HG03280 (cell line): ENCODE measurements around the gene AZU1.
A peak's percentile ranks its signal among the peaks of the same experiment; 100 is the strongest.

ENCODE experiments used
- ATAC-seq: cut with Tn5 transposase; IDR thresholded peaks from one replicate; pipeline ENCODE4 v1.9.1; 2021; ENCODE audit warnings: mild to moderate bottlenecking, moderate library complexity; ENCODE audit not compliant: unreplicated experiment

Gene AZU1

DNA sequence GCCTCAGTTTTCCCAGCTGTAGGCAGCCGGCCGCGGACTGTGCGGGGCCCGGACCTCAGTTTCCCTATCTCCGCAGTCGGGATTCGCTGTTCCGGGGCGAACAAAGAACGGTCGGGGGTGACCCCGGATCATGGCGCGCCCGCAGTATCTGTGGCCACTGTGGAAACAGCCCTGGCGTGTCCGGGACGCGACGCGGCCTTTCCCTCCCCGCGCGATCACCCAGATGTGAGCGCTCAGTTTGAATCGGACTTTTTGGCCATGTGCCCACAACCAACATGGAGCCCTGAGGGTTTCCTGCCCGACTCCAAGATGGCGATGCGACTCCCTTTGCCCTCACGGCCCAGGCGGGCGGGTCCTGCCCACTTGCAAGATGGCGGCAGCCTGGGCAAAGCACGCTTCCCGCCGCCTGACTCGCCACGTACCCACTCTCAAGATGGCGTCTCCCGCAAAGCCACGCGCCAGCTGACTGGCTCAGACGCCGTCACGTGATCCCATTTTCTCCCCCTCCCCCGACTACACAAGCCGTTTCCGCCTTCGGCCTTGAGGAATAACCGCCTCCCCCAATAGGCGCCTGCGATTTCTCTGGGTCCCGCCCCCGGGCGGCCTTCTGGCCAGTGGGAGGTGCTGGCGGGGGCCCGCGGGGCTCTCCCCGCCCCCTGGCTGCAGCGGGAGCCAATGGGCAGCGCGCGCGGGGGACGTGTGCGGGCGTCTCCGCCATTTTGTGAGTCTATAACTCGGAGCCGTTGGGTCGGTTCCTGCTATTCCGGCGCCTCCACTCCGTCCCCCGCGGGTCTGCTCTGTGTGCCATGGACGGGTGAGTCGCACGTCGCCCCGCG is 30.7 kb upstream of the AZU1 start, which contains the start of gene PTBP1:
PTBP1 (plus strand) TSS at position 761 of the 836 bp plus-strand sequence; CDS start at position 807, 46 bp downstream.
- peak; percentile 81 for ATAC-seq

DNA sequence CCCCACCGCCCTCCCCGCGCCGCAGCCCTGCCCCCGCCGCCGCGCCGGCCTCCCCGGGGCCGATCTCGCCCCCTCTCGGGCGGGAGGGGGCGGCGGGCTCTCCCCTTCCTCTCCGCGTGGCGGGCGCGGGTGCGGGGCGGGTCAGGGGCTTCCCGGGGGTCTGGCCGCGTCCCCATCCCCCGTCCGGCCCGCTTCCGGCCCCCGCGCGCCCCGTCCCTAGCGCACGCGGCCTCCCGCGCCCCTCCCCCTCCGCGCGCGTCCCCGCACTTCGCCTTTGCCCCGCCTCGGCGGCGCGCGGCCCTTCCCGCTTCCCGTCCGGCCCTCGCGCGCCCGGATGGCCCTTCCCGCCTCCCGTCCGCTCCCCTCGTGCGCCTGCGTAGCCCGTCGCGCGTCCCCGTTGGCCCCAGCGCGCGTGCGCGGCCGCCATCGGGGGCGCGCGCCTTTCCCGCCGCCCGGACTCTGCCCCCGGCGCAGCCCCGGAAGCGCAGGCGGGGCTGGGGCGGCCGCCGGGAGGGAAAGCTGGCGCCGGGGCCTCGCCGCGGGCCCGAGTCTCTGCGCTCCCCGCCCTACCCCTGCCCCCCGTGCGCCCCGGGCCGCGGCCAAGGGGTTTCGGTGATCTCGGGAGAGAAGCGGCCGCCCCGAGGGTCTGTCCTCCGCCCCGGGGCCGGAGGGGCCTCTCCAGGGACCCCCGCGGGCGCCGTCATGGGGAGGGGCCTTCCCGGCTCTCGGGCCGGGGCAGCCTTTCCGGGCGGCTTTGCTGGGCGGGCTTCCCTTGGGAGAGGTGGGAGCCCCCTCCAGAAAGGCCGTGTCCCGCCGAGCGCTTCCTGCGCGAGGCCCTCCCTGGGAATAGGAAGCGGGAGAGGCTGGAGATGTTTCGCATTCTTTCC is 29.9 kb upstream of the AZU1 start:
- peak; percentile 50 for ATAC-seq

DNA sequence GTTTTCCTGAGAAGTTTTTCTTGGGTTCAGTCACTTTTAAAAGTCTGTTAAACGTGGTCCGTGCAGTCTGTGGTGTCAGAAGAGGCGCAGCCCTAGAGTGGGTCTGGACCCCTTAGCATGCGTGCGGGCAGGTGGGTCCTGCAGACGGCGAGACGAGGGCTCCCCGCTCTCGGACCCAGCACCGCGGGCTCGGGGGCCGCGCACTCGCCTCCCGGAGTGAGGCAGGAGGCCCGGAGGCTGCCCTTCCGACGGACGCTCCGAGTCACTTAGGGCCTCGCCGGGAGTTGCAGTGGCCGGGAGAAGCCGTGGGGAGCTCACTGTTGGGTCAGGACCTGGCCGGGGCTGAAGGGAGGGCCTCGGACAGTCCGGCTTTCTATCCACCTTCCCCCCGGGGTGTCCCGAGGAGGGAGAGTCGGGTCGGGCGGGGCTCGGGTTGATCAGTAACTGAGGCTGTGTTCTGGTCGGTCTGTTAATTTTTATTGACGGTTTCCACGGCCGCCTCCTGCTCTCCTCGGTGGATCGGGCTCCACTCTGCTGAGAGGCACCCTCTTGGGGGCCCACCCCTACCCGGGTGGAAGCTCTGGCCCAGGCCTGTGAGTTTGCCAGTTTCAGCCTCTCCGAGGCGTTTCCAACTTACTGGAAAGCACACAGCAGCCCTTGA is 29.1 kb upstream of the AZU1 start:
- no peak for ATAC-seq

DNA sequence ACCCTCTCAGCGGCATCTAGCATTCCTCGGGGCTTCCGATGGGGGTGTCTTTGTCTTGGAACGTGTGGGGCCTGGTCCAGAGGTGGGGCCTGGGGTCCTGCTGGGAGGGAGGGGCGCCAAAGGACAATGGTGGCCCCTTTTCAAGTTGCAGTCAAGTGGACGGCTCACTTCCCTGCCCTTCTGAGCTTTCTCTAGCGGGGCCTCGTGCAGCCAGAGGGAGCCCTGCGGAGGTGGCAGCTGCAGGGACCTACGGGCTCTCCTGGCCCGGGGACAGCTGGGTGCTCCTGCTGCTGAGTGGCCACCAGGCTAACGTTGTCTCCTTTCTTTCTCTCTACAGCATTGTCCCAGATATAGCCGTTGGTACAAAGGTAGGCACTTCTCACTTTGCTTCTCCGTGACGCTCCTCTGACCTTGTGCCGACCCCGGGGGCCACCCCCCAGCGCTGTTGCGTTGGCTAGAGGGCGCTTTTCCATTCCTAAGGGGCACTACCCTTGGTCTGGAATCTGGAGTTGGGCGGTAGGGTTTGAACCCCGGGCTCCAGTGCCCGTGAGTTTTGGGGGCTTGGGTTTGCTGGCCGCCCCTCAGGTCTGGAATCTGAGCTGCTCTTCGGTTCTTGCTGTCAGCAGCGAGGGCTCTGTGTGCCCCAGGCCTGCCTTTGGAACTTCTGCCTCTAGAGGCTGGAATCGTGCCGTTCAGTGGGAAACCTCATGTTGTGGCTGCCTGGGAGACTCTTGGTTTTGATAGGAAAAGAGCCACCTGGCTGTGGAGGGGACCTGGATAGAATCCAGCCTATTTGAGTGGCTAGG is 28.4 kb upstream of the AZU1 start:
- no peak for ATAC-seq

DNA sequence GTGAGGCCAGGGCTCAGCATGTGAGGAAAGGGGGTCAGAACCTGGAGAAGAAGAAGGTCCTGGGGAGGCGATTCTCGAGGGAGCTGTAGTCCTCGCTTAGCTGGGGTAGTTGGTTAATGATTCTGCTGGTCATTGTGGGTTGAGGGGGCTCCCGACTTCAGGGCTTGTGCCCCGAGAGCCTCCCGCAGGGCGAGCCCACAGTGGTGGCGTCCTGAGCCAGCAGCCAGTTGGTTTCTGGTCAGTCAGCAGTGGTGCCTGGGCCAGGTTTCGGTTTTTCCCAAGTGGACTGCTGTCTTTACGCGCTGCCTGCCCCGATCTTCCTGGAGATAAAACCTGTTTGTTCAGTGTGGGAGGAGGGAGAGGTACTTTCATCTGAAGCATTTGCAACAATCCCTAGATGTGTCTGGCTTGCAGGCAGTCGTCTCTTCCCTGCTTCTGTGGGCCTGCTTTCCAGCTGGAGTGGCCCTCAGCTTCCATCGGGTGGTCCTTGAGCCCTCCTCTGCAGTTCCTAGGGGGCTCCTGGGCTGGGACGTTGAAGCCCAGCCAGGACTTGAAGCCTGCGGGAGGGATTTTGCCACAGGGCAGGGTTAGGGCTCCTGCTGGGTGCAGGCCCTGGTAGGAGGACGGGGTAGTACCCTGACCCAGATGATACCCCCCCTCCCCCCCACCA is 27.1 kb upstream of the AZU1 start:
- no peak for ATAC-seq

DNA sequence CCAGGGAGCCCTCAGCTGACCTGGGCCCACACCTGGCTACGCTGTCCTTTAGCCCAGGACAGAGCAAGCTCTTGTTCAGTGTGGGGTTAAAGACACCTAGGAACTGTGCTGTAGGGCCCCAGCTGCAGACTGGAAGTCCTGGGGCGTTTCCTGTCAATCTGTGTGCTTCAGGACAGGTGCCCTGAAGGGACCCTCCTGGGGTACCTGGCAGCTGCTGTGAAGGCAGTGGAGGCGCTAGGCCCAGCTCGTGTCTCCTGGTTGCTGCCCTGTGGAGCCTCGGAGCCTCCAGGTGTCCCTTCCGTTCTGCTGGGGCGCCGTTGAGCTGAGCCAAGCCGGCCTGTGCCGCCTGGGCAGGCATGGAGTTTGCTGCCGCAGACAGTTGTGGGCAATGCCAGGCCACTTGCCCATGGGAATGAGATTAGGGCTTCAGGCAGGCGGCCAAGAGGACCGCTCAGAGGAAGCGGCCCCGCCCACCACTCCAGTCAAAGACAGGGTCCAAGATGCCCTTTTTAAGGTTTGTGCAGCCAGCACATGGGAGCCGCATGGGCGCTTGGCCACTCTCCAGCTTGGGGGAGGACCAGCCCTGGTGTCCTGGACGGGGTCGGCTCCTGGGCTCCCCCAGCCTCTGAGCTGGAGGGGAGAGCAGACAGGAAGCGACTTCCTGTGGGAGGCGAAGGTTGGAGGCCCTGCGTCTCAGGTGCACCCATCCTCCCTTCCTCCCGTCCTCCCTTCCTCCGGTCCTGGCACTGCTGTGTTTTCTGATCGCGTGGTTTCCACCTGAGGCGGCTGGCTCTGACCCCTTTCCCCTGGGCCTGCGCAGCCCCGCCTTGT is 26.4 kb upstream of the AZU1 start:
- ATAC-seq, result no peak

DNA sequence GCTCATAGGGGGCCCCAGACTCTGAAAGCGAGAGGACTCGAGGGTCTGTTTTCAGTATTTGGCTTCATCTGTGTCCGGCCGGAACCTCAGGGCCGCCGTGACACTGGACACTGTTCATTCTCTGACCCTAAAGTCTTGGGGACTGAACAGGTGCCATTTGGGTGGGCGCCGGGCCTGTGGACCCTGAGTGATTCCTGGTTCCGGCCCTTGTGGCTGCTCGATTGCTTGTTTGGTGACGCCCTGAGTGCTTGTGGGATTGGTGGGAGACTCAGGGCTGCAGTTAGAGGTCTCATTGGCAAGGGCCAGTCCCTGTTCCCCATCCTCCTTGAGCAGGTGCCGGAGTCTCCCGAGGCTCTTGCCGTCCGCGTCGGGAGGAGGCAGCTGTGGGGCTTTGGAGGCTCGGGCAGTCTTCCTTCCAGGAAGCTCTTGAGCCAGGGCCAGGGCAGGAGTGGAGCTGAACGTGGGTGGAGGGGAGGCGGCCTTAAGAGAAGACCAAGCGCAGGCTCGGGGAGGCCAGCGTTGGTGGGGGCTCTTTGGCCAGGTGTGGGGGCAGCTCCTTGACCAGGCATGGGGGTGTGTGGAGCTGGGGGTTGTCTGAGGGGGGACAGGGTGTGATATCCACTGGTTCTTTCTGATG is 25.7 kb upstream of the AZU1 start:
- no peak for ATAC-seq

DNA sequence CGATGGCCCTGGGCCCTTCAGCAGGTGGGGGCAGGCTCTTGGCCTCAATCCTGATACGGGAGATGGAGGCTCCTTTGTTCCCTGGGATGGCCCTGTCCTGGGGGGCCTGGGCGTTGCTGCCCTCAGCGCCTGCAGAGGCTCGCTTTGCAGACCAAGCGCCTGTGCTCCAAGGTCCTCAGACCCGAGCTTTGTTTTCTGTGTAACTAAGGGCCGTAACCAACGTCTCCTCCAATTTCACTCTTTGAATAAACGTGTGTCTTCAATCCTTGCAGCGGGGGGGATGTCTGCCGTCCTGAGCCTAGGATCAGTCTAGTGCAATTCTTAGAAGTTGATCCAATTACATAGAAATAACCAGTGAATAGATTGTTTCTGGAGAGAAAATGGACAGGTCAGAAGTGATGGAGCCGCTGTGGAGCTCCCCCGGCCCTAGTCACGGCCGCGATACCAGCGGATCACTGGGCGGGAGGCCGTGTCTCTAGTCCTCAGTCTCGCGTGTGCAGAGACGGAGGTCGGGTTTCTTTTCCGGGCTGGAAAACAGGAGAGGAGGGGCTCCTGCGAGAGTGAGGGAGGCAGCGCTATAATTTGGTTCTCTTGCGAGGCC is 25.0 kb upstream of the AZU1 start:
- no peak for ATAC-seq

DNA sequence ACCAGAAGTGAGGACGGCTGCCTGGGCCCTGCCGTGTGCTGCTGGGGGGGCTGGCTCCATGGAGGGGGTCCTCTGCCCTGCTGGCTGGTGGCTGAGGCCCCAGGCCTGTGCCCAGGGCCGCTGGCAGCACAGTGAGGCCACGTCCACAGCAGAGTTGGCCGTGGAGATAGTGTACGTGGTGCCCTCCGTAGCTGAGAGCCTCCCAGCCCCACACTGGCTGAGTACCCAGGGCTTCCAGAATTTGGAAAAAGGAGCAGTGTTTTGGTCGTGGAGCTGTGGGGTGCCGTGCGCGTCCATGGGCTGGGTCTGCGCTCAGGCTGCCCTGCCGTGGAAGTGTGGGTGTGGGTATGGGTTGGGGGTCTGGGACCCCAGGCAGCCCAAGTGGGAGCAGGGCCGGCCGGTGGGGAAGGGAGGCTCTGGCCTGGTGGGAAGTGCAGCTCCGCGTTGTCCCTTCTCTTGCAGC is 24.5 kb upstream of the AZU1 start:
- no peak for ATAC-seq

DNA sequence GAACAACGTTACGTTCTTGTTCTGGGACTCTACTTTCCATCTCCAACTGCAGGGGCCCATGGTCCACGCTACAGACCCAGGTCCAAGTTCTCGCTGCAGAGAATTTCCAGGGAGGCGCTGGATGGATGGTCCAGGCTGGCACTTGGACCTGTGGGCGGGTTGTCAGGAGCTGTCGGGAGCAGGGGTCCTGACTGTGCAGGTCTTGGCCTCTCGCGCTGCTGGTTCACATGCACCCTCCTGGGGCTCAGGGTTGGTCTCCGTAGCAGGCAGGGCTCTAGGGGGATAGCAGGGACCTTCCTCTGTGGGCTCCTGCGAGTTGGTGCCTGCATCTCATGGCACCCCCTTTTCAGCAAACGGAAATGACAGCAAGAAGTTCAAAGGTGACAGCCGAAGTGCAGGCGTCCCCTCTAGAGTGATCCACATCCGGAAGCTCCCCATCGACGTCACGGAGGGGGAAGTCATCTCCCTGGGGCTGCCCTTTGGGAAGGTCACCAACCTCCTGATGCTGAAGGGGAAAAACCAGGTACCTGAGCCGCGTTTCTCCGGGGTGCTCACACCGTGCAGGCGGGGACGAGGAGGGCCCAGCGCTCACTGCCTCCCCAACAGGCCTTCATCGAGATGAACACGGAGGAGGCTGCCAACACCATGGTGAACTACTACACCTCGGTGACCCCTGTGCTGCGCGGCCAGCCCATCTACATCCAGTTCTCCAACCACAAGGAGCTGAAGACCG is 23.8 kb upstream of the AZU1 start:
- no peak for ATAC-seq

DNA sequence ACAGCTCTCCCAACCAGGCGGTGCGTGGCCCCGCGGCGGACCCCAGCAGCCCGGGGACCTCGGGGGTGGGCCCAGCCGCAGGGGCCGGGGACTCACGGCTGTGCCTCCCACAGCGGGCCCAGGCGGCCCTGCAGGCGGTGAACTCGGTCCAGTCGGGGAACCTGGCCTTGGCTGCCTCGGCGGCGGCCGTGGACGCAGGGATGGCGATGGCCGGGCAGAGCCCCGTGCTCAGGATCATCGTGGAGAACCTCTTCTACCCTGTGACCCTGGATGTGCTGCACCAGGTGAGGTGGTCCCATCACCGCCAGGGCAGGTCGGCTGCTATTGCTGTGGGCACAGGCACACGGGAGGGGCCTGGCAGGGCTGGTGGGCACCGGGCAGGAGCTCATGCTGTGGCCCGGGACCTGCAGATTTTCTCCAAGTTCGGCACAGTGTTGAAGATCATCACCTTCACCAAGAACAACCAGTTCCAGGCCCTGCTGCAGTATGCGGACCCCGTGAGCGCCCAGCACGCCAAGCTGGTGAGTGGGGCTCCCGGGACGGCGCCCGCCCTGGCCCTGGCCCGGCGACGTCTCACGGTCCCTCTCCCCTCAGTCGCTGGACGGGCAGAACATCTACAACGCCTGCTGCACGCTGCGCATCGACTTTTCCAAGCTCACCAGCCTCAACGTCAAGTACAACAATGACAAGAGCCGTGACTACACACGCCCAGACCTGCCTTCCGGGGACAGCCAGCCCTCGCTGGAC is 23.0 kb upstream of the AZU1 start:
- no peak for ATAC-seq

DNA sequence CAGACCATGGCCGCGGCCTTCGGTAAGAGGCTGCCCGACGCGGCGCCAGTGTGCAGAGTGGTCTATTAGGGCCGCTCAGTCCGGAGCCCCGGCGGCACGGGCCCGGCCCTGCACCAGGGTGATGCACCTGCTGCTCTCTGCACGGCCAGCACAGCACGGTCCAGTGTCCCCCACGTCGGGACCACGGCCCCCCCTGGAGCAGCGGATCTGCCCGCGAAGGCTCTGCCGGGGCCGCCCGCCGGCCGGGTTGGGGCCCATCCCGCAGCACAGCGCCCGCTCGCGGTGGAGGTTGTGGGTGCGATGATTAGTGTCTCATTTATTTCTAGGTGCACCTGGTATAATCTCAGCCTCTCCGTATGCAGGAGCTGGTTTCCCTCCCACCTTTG is 22.5 kb upstream of the AZU1 start:
- ATAC-seq, result no peak

DNA sequence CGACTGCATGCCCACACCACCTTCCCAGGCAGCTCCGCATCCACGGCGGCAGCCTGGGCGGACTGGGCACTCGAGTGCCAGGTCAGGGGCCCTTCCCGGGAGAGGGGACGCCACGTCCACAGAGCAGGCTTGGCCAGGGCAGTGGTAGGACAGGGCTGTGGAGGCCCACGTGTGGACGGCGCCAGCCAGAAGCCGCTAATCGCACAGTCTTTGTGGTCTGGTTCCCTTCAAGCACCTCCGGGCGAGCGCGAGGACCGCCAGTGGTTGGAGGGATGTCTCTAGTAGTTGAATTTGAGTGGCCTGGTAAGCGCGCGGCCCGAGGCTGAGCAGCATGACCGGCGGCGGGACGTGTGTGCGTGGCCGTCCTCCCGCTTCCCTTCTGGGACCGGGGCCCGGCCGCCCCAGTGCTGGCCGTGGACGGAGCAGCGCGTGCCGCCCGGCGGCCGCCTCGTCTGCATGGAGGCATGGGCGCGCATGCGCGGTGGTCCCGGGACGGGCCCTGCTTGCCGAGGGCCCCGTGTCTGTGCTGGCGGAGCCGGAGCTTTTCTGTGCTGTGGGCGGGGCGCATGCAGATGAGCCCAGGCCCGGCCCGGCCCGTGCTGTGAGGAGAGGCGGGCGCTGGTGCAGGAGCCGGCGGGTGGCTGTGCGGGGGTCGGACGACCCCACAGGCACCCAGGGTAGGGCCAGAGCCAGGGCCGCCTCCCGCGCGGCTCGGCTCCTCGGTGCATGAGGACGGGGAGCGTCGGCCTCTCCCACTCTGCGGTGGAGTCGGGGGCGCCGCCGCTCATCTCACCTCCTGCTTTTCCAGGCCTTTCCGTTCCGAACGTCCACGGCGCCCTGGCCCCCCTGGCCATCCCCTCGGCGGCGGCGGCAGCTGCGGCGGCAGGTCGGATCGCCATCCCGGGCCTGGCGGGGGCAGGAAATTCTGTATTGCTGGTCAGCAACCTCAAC is 21.8 kb upstream of the AZU1 start:
- ATAC-seq, result no peak

DNA sequence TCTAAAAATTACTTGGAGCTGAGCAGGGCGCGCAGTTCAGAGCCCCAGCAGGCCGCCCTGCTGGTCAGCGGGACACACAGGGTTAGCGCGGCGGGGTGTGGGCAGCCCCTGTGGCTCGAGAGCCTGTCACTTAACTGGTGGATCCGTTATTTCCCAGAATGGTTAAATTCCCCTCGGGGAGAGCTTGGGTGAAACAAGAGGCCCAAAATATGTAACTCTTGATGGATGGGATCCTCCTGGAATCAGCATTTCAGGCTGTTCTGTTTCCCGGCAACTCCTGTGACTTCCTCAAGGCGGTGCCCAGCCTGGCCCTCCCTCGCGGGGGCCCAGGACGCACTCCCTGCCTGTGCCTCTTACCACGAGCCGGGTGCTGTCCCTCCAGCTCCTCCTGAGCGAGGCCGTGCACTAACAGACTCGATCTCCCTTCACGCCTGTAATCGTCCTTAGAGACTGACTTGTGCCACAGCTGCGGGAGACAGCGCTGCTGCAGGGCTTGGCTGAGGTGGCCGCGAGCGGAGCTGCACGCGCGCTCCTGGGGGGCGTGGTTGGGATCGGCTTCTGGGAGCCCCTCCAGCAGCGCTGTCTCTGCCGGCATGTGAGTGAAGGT is 20.7 kb upstream of the AZU1 start:
- ATAC-seq, result no peak
